Fibroblast of skin of right quadriceps (primary cell): ENCODE measurements around the gene GJC1.
"Not testable (repeated sequence)": the region's sequence is repeated elsewhere in the genome, so short reads cannot be mapped to it uniquely, and the experiment has no call there.

Source experiments
- DNase-seq: peaks from one replicate; pipeline ENCODE4 v3.0.0-alpha.2; 2013

Gene GJC1

DNA sequence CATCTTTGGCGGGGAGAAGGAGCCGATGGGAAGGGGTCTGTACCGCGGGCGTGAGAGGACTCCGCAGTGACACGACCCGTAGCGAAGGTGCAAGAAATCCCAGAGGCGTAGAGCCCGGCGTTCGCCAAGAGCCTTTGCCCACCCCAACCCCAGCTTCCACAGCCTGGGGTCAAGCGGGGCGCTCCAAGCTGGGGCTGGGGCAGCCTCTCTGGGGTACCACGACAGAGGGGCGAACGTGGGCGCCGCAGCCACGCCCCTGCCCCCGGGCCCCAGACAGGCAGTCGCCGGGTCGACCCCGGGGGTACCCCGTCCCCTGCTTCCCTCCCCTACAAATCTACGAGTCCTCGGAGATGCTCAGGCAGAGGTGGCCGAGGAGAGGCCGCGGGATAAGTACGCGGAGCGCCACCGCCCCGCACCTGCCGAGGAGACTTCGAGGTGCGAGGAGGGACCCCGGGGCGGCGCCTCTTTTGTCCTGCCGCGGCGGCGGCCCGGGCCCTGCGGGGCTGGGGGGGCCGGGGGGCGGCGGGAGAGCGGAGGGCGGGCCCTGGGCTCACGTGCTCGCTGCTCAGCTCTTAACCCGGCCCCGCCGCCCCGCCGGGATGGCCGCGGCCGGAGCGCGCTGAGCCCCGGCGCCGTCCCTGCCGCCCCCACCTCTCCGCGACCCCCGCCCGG is 71.5 kb downstream of the GJC1 start, which contains the start of gene ADAM11:
Gene ADAM11 (plus strand): TSS at position 575 of the 672 bp plus-strand sequence. CDS start 212 bp downstream, outside the sequence.
- DNase-seq, result no peak

- DNase-seq, result no peak
These were observed 72.1 kb downstream of the GJC1 start for GRCh38 chr17:44757918-44758413.

GRCh38 chr17:44757045-44757917 is 72.8 kb downstream of the GJC1 start:
- no peak for DNase-seq

- not testable (repeated sequence) for DNase-seq
These were observed 74.9 kb downstream of the GJC1 start for GRCh38 chr17:44755180-44755579.

DNA sequence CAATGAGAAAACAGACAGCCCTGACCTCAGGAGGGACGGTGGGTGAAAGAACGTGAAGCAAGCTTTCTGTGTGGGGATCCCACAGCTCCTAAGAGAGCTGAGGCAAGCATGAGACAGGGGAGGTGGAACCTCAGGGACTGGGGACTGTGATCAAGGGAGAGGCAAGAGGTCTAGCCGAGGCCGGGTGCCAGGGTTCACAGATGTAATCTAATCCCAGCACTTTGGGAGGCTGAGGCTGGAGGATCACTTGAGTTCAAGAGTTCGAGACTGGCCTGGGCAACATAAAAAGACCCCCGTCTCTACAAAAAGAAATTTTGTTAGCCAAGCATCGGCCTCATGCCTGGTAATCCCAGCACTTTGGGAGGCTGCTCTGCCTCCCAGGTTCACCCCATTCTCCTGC is 75.8 kb downstream of the GJC1 start:
- no peak for DNase-seq

GRCh38 chr17:44752953-44753861 is 76.9 kb downstream of the GJC1 start:
- DNase-seq, result no peak

DNA sequence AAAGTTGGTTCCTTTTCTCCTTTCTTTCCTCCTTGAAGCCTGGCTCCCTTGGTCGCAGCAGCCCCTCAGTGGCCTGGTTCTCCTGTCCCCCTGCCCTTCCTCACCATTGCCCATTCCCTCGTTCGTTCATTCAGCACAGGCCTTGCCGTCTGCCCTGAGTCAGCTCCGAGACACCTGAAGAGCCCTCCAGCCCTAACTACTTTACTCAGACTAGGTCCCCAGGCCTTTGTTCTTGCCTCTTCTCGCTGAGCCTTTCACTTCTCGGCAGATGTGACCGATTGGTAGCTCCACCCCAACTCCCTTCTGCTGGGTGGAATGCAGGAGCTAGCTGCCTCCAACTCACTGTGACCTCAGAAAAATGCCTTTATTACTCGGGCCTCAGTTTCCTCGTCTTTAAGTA is 78.3 kb downstream of the GJC1 start:
- DNase-seq, result no peak

- DNase-seq, result no peak
These were observed 78.8 kb downstream of the GJC1 start for GRCh38 chr17:44751331-44751730.

- DNase-seq, result no peak
These were observed 80.1 kb downstream of the GJC1 start for GRCh38 chr17:44749980-44750318.

DNA sequence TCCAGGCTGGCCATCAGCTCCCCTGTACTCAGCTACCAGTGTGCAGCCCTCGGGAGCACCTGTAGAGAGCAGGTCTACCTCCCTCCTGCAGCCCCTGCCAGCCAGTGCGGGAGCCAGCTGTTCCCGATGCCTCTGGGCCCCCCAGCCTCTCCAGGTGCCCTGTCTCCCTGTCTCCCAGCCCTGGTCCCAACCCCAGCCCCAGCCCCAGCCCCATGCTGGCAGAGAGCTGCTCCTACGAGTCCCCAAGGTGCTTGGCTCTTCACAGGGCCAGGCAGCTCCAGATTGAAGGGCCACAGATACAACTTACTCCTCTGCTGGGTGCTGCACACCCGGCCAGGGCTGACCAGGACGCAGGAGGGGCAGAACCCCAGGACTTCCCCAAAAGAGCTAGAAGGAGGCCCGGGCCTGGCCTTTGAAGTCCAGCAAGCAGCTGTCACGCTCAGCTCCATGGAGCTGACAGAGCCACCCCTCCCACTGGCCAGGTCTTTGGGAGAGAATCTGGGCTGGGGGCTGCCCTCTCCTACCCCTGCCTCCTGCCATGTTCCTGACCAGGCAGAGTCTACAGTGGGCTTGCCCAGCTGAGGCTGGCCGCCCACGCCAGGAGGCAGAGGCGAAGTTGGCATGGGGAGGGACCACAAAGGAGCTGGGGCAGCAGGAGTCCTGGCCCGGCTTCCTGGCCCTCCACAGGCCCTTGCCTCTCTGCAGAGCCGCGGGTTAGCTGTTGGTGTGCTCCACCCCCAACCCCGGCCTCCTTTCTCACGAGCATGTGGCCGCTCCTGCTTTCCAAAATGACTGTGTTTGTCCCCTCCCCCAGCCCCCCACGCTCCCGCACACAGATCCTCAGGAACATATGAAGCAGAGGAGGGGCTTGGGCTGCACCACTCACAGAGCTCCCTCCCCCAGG is 80.8 kb downstream of the GJC1 start:
- no peak for DNase-seq
